HL-60 (cell line): ENCODE data around the gene ST6GALNAC4.

ENCODE experiments used
- DNase-seq, 2 experiments: peaks; one replicate each; pipeline ENCODE4 v3.0.0-alpha.2; 2010 to 2020; ENCODE audit warnings: low read depth in 1 of 2, low spot score in 1 of 2
- H3K27ac ChIP-seq: fragments of 250-450 bp; sonication (Bioruptor Pico); replicated peaks from 2 replicates; pipeline ENCODE4 v1.5.1; 2020; ENCODE audit warnings: mild to moderate bottlenecking, moderate library complexity
- H3K27me3 ChIP-seq: fragments of 250-450 bp; sonication (Bioruptor Pico); 2 replicates; pipeline ENCODE4 v1.5.1; 2021; ENCODE audit warnings: mild to moderate bottlenecking, moderate library complexity; ENCODE audit not compliant: insufficient read depth, poor library complexity, severe bottlenecking
- H3K4me3 ChIP-seq: replicated peaks from 2 replicates; pipeline ENCODE4 v1.5.1; 2011; ENCODE audit warnings: mild to moderate bottlenecking, control low read depth, low read length; ENCODE audit not compliant: insufficient read depth
- CTCF ChIP-seq: IDR thresholded peaks from one replicate; pipeline ENCODE4 v1.5.1; 2011; ENCODE audit warnings: low read length, control low read depth, inconsistent platforms; ENCODE audit not compliant: insufficient read depth
- GABPA ChIP-seq: IDR thresholded peaks from 2 replicates; pipeline ENCODE4 v1.6.1; 2012; ENCODE audit warnings: low read depth
- POLR2AphosphoS5 ChIP-seq: IDR thresholded peaks from 2 replicates; pipeline ENCODE4 v1.6.1; 2012; ENCODE audit warnings: low read depth
- REST ChIP-seq: IDR thresholded peaks from 2 replicates; pipeline ENCODE4 v1.6.1; 2012; ENCODE audit warnings: low read depth; ENCODE audit not compliant: insufficient replicate concordance
- SPI1 ChIP-seq: IDR thresholded peaks from 2 replicates; pipeline ENCODE4 v1.6.1; 2012; ENCODE audit warnings: low read depth, mild to moderate bottlenecking, borderline replicate concordance

ST6GALNAC4 gene

GRCh38 chr9:127923046-127923445 is 6.2 kb upstream of the ST6GALNAC4 start:
- Histone ChIP-seq H3K4me3 (no peak overlapping the region), H3K27me3 (peaks cover 26% of the 10 kb centered on the region), H3K27ac (no peak overlapping the region)
- DNase-seq = no peak
- TF ChIP-seq GABPA (no peak), POLR2AphosphoS5 (no peak), REST (no peak), CTCF (no peak), SPI1 (no peak)

- DNase-seq = peak in 1 of 2 experiments; percentile 66
- H3K4me3 ChIP-seq = peak overlapping the region; percentile 28
- TF ChIP-seq CTCF = peak; percentile 73
- TF ChIP-seq REST = no peak
- no peak for TF ChIP-seq GABPA
- H3K27ac ChIP-seq = no peak overlapping the region
- H3K27me3 ChIP-seq = peaks cover 14% of the 10 kb centered on the region
Measured at GRCh38 chr9:127921557-127922120, 4.8 kb upstream of the ST6GALNAC4 start.

- Histone ChIP-seq H3K4me3 (no peak overlapping the region), H3K27ac (no peak overlapping the region), H3K27me3 (peaks cover 12% of the 10 kb centered on the region)
- TF ChIP-seq GABPA = no peak
- no peak for DNase-seq
Measured at GRCh38 chr9:127920794-127921193, 4.0 kb upstream of the ST6GALNAC4 start.

- Histone ChIP-seq H3K27me3 (peaks cover 2% of the 10 kb centered on the region), H3K4me3 (no peak overlapping the region), H3K27ac (peak overlapping the region; percentile 48)
- no peak for TF ChIP-seq REST
- no peak for TF ChIP-seq SPI1
- peak; percentile 65; the same call in 1 of the 2 replicates for TF ChIP-seq POLR2AphosphoS5
- TF ChIP-seq CTCF = no peak
- TF ChIP-seq GABPA = no peak
- DNase-seq = peak; percentile 84 to 98
Measured at GRCh38 chr9:127919253-127919815, 2.5 kb upstream of the ST6GALNAC4 start.
